Cardiac fibroblast (primary cell): ENCODE results near the gene TERT.

ENCODE experiments used
- DNase-seq, 2 donors: peaks; one replicate each; pipeline versions ENCODE4 v3.0.0 to v3.0.0-alpha.2; 2010; ENCODE audit warnings: low read depth in 2 of 2
- H3K4me3 ChIP-seq, 2 donors: replicated peaks in 1 of 2; 1 replicate in 1 of 2; 2 replicates in 1 of 2; pipeline ENCODE4 v1.5.1; 2011; ENCODE audit warnings: low read depth in 2 of 2, low read length in 2 of 2, mild to moderate bottlenecking in 2 of 2, moderate library complexity in 1 of 2
- CTCF ChIP-seq: IDR thresholded peaks from one replicate; pipeline ENCODE4 v1.5.1; 2011; ENCODE audit warnings: low read depth, mild to moderate bottlenecking, low read length, inconsistent platforms

Gene TERT

GRCh38 chr5:1324719-1325190, 29.9 kb upstream of the TERT start:
- TF ChIP-seq CTCF, result no peak
- H3K4me3 ChIP-seq, result no peak overlapping the region
- no peak for DNase-seq

GRCh38 chr5:1324301-1324700, 29.4 kb upstream of the TERT start:
- TF ChIP-seq CTCF, result no peak
- no peak overlapping the region for H3K4me3 ChIP-seq
- DNase-seq, result no peak

- DNase-seq, result no peak
Measured at GRCh38 chr5:1323803-1324173, 28.9 kb upstream of the TERT start.

GRCh38 chr5:1322955-1323802, 28.3 kb upstream of the TERT start:
- H3K4me3 ChIP-seq, result no peak overlapping the region
- TF ChIP-seq CTCF, result no peak
- no peak for DNase-seq

More at GRCh38 chr5:1323803-1324173, 28.9 kb upstream of the TERT start:
- H3K4me3 ChIP-seq, result no peak overlapping the region
- no peak for TF ChIP-seq CTCF

GRCh38 chr5:1322036-1322900, 27.4 kb upstream of the TERT start:
- no peak for TF ChIP-seq CTCF
- no peak overlapping the region for H3K4me3 ChIP-seq
- no peak for DNase-seq

GRCh38 chr5:1321576-1321975, 26.7 kb upstream of the TERT start:
- H3K4me3 ChIP-seq, result no peak overlapping the region
- no peak for TF ChIP-seq CTCF
- no peak for DNase-seq
